Stimulated activated naive CD4-positive, alpha-beta T cell (primary cell): Measurements from ENCODE around the gene NPTN.
"Not testable (repeated sequence)": the region's sequence is repeated elsewhere in the genome, so short reads cannot be mapped to it uniquely, and the experiment has no call there.

Experiments
- DNase-seq, 6 experiments: peaks; one replicate each; lab custom pipeline; 2025; lab: John Stamatoyannopoulos, UW

Gene NPTN

GRCh38 chr15:73600413-73601335 lies 32.5 kb downstream of the NPTN start:
- DNase-seq = no peak

GRCh38 chr15:73599934-73600333 lies 33.3 kb downstream of the NPTN start:
- no peak for DNase-seq

GRCh38 chr15:73598530-73599160 lies 34.5 kb downstream of the NPTN start:
- DNase-seq = no peak

- DNase-seq = no peak
Measured at GRCh38 chr15:73597036-73597638, 36.1 kb downstream of the NPTN start.

- DNase-seq = no peak
Measured at GRCh38 chr15:73596174-73596573, 37.0 kb downstream of the NPTN start.

- DNase-seq = no peak
Measured at GRCh38 chr15:73594109-73594508, 39.1 kb downstream of the NPTN start.

GRCh38 chr15:73593304-73594074 lies 39.7 kb downstream of the NPTN start:
- DNase-seq = no peak

GRCh38 chr15:73590263-73590662 lies 42.9 kb downstream of the NPTN start:
- no peak for DNase-seq

GRCh38 chr15:73589766-73590165 lies 43.4 kb downstream of the NPTN start:
- no peak for DNase-seq

- no peak for DNase-seq
Measured at GRCh38 chr15:73585871-73586654, 47.1 kb downstream of the NPTN start.

GRCh38 chr15:73584699-73585420 lies 48.3 kb downstream of the NPTN start:
- DNase-seq = no peak

GRCh38 chr15:73583544-73583943 lies 49.6 kb downstream of the NPTN start:
- DNase-seq = no peak

GRCh38 chr15:73582851-73583379 lies 50.3 kb downstream of the NPTN start:
- DNase-seq = no peak

GRCh38 chr15:73578026-73578425 lies 55.2 kb downstream of the NPTN start:
- no peak for DNase-seq

- DNase-seq = not testable (repeated sequence)
Measured at GRCh38 chr15:73577593-73577992, 55.6 kb downstream of the NPTN start.

- no peak for DNase-seq
Measured at GRCh38 chr15:73575636-73576247, 57.4 kb downstream of the NPTN start.

GRCh38 chr15:73573572-73573971 lies 59.6 kb downstream of the NPTN start:
- no peak for DNase-seq

GRCh38 chr15:73573037-73573436 lies 60.2 kb downstream of the NPTN start:
- no peak for DNase-seq

GRCh38 chr15:73572296-73572695 lies 60.9 kb downstream of the NPTN start:
- DNase-seq = no peak

- DNase-seq = no peak
Measured at GRCh38 chr15:73571346-73571745, 61.8 kb downstream of the NPTN start.
